Measurements from ENCODE around the gene PLA2G2D. TPM values are rescaled to one million over a fixed set of nuclear protein-coding genes. Genes with fewer than 3 reads are reported as not detected.
A peak's percentile ranks its signal among the peaks of the same experiment; 100 is the strongest.

Gene PLA2G2D
- total and polyA plus RNA-seq, 9 of the 15 experiments (the other 6 are each of a cell fraction or from before 2014, with no cell fraction given) = not detected

DNA sequence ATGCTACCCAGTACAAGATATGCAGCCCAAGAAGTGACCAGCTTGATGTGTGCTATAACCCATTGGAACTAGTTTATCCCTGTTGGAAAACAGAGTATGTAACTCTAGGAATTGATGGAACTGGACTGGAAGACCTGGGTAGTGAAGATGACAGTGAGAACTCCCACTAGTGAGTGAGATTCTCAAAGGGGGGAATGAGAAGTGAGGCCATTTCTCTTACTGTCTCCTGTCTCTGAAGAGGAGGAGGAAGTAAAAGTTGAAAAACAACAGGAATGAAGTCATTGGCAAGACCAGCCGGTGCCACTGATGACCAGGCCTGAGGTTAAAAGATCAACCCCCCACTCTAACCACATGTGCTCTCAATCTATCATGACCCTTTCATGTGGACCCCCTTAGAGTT is 40.7 kb upstream of the PLA2G2D start (continued):
- TF ChIP-seq, protein P1, sequence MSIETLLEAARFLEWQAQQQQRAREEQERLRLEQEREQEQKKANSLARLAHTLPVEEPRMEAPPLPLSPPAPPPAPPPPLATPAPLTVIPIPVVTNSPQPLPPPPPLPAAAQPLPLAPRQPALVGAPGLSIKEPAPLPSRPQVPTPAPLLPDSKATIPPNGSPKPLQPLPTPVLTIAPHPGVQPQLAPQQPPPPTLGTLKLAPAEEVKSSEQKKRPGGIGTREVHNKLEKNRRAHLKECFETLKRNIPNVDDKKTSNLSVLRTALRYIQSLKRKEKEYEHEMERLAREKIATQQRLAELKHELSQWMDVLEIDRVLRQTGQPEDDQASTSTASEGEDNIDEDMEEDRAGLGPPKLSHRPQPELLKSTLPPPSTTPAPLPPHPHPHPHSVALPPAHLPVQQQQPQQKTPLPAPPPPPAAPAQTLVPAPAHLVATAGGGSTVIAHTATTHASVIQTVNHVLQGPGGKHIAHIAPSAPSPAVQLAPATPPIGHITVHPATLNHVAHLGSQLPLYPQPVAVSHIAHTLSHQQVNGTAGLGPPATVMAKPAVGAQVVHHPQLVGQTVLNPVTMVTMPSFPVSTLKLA (conservative IDR thresholded peaks at IDR 0.05) = no peak
- no peak for TF ChIP-seq COPS2 (conservative IDR thresholded peaks at IDR 0.05)
- no peak for TF ChIP-seq CSDE1 (IDR thresholded peaks at IDR 0.05)
- peak; percentile 83 for TF ChIP-seq XRCC3 (IDR thresholded peaks at IDR 0.05)
- TF ChIP-seq, protein P2, sequence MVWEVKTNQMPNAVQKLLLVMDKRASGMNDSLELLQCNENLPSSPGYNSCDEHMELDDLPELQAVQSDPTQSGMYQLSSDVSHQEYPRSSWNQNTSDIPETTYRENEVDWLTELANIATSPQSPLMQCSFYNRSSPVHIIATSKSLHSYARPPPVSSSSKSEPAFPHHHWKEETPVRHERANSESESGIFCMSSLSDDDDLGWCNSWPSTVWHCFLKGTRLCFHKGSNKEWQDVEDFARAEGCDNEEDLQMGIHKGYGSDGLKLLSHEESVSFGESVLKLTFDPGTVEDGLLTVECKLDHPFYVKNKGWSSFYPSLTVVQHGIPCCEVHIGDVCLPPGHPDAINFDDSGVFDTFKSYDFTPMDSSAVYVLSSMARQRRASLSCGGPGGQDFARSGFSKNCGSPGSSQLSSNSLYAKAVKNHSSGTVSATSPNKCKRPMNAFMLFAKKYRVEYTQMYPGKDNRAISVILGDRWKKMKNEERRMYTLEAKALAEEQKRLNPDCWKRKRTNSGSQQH (CRISPR knock-in tag; IDR thresholded peaks at IDR 0.05) = no peak
- TF ChIP-seq, protein P3, sequence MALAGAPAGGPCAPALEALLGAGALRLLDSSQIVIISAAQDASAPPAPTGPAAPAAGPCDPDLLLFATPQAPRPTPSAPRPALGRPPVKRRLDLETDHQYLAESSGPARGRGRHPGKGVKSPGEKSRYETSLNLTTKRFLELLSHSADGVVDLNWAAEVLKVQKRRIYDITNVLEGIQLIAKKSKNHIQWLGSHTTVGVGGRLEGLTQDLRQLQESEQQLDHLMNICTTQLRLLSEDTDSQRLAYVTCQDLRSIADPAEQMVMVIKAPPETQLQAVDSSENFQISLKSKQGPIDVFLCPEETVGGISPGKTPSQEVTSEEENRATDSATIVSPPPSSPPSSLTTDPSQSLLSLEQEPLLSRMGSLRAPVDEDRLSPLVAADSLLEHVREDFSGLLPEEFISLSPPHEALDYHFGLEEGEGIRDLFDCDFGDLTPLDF (CRISPR knock-in tag; IDR thresholded peaks at IDR 0.05) = no peak
- no peak for TF ChIP-seq HDGF (IDR thresholded peaks at IDR 0.05)
- TF ChIP-seq HMG20A (CRISPR knock-in tag; conservative IDR thresholded peaks at IDR 0.05) = no peak
- TF ChIP-seq, protein P4, sequence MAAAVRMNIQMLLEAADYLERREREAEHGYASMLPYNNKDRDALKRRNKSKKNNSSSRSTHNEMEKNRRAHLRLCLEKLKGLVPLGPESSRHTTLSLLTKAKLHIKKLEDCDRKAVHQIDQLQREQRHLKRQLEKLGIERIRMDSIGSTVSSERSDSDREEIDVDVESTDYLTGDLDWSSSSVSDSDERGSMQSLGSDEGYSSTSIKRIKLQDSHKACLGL (CRISPR knock-in tag; IDR thresholded peaks at IDR 0.05; ENCODE audit: borderline replicate concordance, poor library complexity, severe bottlenecking) = no peak
- 0 out of 2 replicates have a peak, but pooled peaks have one; percentile 31 for TF ChIP-seq MTA3 (IDR thresholded peaks at IDR 0.05; ENCODE audit: borderline replicate concordance)
- TF ChIP-seq EWSR1 (IDR thresholded peaks at IDR 0.05; ENCODE audit: borderline replicate concordance, low read depth, partially characterized antibody) = no peak
- TF ChIP-seq CBX1 (IDR thresholded peaks at IDR 0.05; ENCODE audit: low read depth) = peak; percentile 94; the same call in 1 of the 2 replicates
- TF ChIP-seq EP300 (IDR thresholded peaks at IDR 0.05; ENCODE audit: low read length) = peak; percentile 50; the same call in 1 of the 2 replicates
- TF ChIP-seq, protein P5, sequence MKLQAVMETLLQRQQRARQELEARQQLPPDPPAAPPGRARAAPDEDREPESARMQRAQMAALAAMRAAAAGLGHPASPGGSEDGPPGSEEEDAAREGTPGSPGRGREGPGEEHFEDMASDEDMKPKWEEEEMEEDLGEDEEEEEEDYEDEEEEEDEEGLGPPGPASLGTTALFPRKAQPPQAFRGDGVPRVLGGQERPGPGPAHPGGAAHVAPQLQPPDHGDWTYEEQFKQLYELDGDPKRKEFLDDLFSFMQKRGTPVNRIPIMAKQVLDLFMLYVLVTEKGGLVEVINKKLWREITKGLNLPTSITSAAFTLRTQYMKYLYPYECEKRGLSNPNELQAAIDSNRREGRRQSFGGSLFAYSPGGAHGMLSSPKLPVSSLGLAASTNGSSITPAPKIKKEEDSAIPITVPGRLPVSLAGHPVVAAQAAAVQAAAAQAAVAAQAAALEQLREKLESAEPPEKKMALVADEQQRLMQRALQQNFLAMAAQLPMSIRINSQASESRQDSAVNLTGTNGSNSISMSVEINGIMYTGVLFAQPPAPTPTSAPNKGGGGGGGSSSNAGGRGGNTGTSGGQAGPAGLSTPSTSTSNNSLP (IDR thresholded peaks at IDR 0.05; ENCODE audit: borderline replicate concordance, low read depth, low read length) = no peak
- TF ChIP-seq, protein P6, sequence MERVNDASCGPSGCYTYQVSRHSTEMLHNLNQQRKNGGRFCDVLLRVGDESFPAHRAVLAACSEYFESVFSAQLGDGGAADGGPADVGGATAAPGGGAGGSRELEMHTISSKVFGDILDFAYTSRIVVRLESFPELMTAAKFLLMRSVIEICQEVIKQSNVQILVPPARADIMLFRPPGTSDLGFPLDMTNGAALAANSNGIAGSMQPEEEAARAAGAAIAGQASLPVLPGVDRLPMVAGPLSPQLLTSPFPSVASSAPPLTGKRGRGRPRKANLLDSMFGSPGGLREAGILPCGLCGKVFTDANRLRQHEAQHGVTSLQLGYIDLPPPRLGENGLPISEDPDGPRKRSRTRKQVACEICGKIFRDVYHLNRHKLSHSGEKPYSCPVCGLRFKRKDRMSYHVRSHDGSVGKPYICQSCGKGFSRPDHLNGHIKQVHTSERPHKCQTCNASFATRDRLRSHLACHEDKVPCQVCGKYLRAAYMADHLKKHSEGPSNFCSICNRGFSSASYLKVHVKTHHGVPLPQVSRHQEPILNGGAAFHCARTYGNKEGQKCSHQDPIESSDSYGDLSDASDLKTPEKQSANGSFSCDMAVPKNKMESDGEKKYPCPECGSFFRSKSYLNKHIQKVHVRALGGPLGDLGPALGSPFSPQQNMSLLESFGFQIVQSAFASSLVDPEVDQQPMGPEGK (CRISPR knock-in tag; IDR thresholded peaks at IDR 0.05; ENCODE audit: borderline replicate concordance) = no peak
- TF ChIP-seq, protein P7, sequence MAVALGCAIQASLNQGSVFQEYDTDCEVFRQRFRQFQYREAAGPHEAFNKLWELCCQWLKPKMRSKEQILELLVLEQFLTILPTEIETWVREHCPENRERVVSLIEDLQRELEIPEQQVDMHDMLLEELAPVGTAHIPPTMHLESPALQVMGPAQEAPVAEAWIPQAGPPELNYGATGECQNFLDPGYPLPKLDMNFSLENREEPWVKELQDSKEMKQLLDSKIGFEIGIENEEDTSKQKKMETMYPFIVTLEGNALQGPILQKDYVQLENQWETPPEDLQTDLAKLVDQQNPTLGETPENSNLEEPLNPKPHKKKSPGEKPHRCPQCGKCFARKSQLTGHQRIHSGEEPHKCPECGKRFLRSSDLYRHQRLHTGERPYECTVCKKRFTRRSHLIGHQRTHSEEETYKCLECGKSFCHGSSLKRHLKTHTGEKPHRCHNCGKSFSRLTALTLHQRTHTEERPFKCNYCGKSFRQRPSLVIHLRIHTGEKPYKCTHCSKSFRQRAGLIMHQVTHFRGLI (CRISPR knock-in tag; IDR thresholded peaks at IDR 0.05) = no peak
- no peak for TF ChIP-seq RAD21 (CRISPR knock-in tag; conservative IDR thresholded peaks at IDR 0.05 in 1 of 2, IDR thresholded peaks at IDR 0.05 in 1 of 2)
- TF ChIP-seq ZNF780A (CRISPR knock-in tag; IDR thresholded peaks at IDR 0.05) = no peak
